Chondrocyte (in vitro differentiated cells): ENCODE measurements around the gene SH3BGR. TPM values are rescaled to one million over a fixed set of nuclear protein-coding genes. Genes with fewer than 3 reads are reported as not detected.

Source experiments
- DNase-seq: peaks from one replicate; pipeline ENCODE4 v3.0.0; 2021; ENCODE audit warnings: mixed read lengths, low spot score
- H3K27ac Mint-ChIP-seq: one replicate; pipeline ENCODE4 v1.8.0; 2021; ENCODE audit warnings: mild to moderate bottlenecking, moderate library complexity, mixed read lengths; ENCODE audit not compliant: unreplicated experiment
- H3K27me3 Mint-ChIP-seq: 2 replicates; pipeline ENCODE4 v1.8.0; 2021; ENCODE audit warnings: low read depth, mixed read lengths
- H3K36me3 Mint-ChIP-seq: 2 replicates; pipeline ENCODE4 v1.8.0; 2021; ENCODE audit warnings: low read depth, mixed read lengths
- H3K4me1 Mint-ChIP-seq: 2 replicates; pipeline ENCODE4 v1.8.0; 2021; ENCODE audit warnings: low read depth, mild to moderate bottlenecking, mixed read lengths
- H3K4me3 Mint-ChIP-seq: one replicate; pipeline ENCODE4 v1.8.0; 2021; ENCODE audit warnings: mild to moderate bottlenecking, moderate library complexity, mixed read lengths; ENCODE audit not compliant: unreplicated experiment
- H3K9me3 Mint-ChIP-seq: 2 replicates; pipeline ENCODE4 v1.8.0; 2021; ENCODE audit warnings: low read depth, mixed read lengths
- total RNA-seq: library from RNA; stranded (reverse); gene quantifications from 3 replicates; pipeline ENCODE4 v1.2.1, GENCODE V29; 2021
- TF ChIP-seq, protein P1 (sequence below): fragments of 200-600 bp; sonication (generic); IDR thresholded peaks from 2 replicates; pipeline ENCODE4 v1.5.0; 2021; ENCODE audit warnings: antibody characterized with exemption, mild to moderate bottlenecking, moderate library complexity

SH3BGR gene
- total RNA-seq, 1 donor from 2014 or later, result 3.3 TPM

DNA sequence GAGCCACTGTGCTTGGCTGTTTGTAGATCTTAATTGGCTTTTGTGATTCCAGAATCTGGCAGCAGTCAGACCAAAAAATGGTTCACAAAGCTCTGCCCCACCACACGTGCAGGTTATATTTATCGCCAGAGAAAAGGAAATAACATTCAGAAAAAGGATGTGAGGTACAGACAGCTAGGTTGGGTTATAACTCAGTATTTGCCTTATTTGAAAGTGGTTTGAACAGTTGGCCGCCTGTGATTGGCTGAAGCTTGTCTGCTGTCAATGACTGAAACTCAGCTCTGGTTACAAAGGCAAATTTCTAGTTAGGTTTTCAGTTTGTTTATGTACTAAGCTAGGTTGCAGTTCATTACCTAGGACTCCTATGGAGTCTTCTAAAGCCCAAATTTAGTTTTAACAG lies 9.6 kb downstream of the SH3BGR start:
- H3K36me3 Mint-ChIP-seq, result no peaks in the 10 kb centered on the region
- no peak overlapping the region for H3K27ac Mint-ChIP-seq
- TF ChIP-seq, protein P1, sequence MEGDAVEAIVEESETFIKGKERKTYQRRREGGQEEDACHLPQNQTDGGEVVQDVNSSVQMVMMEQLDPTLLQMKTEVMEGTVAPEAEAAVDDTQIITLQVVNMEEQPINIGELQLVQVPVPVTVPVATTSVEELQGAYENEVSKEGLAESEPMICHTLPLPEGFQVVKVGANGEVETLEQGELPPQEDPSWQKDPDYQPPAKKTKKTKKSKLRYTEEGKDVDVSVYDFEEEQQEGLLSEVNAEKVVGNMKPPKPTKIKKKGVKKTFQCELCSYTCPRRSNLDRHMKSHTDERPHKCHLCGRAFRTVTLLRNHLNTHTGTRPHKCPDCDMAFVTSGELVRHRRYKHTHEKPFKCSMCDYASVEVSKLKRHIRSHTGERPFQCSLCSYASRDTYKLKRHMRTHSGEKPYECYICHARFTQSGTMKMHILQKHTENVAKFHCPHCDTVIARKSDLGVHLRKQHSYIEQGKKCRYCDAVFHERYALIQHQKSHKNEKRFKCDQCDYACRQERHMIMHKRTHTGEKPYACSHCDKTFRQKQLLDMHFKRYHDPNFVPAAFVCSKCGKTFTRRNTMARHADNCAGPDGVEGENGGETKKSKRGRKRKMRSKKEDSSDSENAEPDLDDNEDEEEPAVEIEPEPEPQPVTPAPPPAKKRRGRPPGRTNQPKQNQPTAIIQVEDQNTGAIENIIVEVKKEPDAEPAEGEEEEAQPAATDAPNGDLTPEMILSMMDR, result no peak
- no peaks in the 10 kb centered on the region for H3K4me1 Mint-ChIP-seq
- H3K27me3 Mint-ChIP-seq, result no peaks in the 10 kb centered on the region
- H3K4me3 Mint-ChIP-seq, result no peak overlapping the region
- no peaks in the 10 kb centered on the region for H3K9me3 Mint-ChIP-seq
- no peak for DNase-seq

DNA sequence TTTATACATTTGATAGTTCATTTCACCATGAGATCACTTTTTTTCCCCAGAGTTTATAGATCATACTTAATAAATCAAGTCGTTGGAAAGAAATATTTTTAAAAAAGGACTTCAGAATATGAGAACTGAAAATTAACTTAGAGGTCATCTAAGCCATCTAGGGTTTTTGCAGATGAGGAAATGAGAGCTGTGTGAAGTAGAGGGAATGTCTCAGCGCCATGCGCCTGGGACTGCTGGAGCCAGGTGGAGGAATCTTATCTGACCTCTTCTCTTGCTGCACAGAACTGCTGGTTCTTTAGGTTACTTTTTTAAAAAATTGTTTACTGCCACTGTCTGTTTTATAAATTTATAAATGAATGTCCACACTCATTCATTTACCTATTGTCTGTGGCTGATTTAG lies 11.5 kb downstream of the SH3BGR start:
- Mint-ChIP-seq H3K4me1 (no peaks in the 10 kb centered on the region), H3K27ac (no peak overlapping the region), H3K36me3 (no peaks in the 10 kb centered on the region), H3K4me3 (no peak overlapping the region), H3K27me3 (no peaks in the 10 kb centered on the region), H3K9me3 (no peaks in the 10 kb centered on the region)
- TF ChIP-seq, protein P1, result no peak
- no peak for DNase-seq

DNA sequence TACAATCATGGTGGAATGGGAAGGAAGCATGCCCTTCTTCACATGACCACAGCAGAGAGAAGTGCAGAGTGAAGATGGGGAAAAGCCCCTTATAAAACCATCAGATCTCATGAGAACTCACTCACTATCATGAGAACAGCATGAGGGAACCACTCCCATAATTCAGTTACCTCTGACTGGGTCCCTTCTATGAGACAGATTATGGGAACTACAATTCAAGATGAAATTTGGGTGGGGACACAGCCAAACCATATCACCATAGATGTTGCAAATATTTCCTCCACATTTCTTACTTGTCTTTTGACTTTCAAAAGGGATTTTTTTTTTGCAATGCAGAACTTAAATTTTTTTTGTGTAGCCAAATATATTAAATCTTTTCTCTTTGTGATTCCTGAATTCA lies 14.8 kb downstream of the SH3BGR start:
- TF ChIP-seq, protein P1, result no peak
- H3K4me3 Mint-ChIP-seq, result no peak overlapping the region
- H3K27ac Mint-ChIP-seq, result no peak overlapping the region
- no peak for DNase-seq
- no peaks in the 10 kb centered on the region for H3K9me3 Mint-ChIP-seq
- no peaks in the 10 kb centered on the region for H3K4me1 Mint-ChIP-seq
- H3K36me3 Mint-ChIP-seq, result no peaks in the 10 kb centered on the region
- no peaks in the 10 kb centered on the region for H3K27me3 Mint-ChIP-seq

DNA sequence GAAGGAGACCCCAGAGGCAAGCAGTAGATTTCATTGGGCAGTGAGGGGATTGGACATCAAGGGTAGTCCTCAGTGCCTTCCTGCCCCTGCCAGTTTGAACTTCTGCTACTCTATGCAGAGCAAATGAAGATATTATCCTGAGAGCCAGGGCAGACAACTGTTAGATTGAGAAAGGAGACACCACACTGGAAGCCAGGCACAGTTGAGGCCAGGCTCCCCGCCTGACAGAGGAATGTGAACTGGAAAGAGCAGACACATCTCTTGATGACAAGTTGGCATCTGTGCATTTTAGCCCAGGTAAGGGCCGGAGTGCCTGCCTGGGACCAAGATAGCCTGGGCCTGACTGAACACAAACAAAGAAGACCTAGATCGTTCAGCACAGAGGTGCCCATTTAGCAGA lies 16.0 kb downstream of the SH3BGR start:
- Mint-ChIP-seq H3K4me1 (no peaks in the 10 kb centered on the region), H3K27me3 (no peaks in the 10 kb centered on the region), H3K4me3 (no peak overlapping the region), H3K27ac (no peak overlapping the region), H3K36me3 (peaks cover 2% of the 10 kb centered on the region), H3K9me3 (no peaks in the 10 kb centered on the region)
- TF ChIP-seq, protein P1, result no peak
- DNase-seq, result no peak

DNA sequence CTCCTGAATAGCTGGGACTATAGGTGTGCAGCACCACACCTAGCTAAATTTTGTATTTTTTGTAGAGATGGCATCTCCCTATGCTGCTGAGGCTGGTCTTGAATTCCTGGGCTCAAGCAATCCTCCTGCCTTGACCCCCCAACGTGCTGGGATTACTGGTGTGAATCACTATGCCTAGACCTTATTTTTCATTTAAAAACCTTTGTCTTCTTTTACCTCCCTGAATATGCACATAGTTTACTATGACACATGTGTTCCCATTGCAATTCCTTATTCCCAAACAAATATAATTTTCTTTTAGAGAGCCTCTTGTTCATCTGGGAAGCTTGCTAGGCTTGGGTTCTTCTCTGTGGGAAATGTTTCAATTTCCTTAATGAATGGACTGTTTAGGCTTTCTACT lies 16.8 kb downstream of the SH3BGR start:
- Mint-ChIP-seq H3K27me3 (no peaks in the 10 kb centered on the region), H3K36me3 (peaks cover 2% of the 10 kb centered on the region), H3K4me1 (no peaks in the 10 kb centered on the region), H3K4me3 (no peak overlapping the region), H3K9me3 (no peaks in the 10 kb centered on the region), H3K27ac (no peak overlapping the region)
- TF ChIP-seq, protein P1, result no peak
- no peak for DNase-seq
